Testis (tissue), 3 donors: ENCODE results near the gene IGFBP5. TPM values are rescaled to one million over a fixed set of nuclear protein-coding genes. Genes with fewer than 3 reads are reported as not detected.

Experiments
- DNase-seq: peaks from one replicate; pipeline ENCODE4 v3.0.0-alpha.2; 2019
- H3K27ac ChIP-seq, 2 donors: fragments of 200-600 bp; sonication (generic); one replicate each; pipeline ENCODE4 v1.5.1; 2019
- H3K27me3 ChIP-seq: fragments of 200-600 bp; sonication (generic); one replicate; pipeline ENCODE4 v1.5.1; 2019
- H3K36me3 ChIP-seq: fragments of 200-600 bp; sonication (generic); one replicate; pipeline ENCODE4 v1.5.1; 2017; ENCODE audit warnings: low read depth; ENCODE audit errors: missing control alignments
- H3K4me1 ChIP-seq: fragments of 200-600 bp; sonication (generic); one replicate; pipeline ENCODE4 v1.5.1; 2019
- H3K4me3 ChIP-seq, 2 donors: fragments of 200-600 bp; sonication (generic); one replicate each; pipeline ENCODE4 v1.5.1; 2017 to 2019
- H3K9me3 ChIP-seq: fragments of 200-600 bp; sonication (generic); one replicate; pipeline ENCODE4 v1.5.1; 2017
- POLR2A ChIP-seq: fragments of 450-650 bp; IDR thresholded peaks from one replicate; pipeline ENCODE4 v1.6.1; 2017; ENCODE audit warnings: antibody characterized with exemption, mild to moderate bottlenecking, moderate library complexity
- WGBS, 2 donors: methylation state at CpG; one replicate each; pipeline ENCODE4 v1.1.5; 2018; 5-methylcytosine and 5-hydroxymethylcytosine counted together
- intact Hi-C: fragments of 100-400 bp; cut with DNase I; formaldehyde crosslinking; loops from one replicate; pipeline ENCODE4 v1.15.1; 2023; ENCODE audit warnings: low total_unique reads
- polyA plus RNA-seq: library from polyadenylated mRNA; stranded (reverse); fragments of 350-450 nt; fragmentation: Illumina TruSeq; extraction: RNeasy Lipid Tissue Mini Kit (QIAGEN cat#74804); gene quantifications from one replicate; pipeline ENCODE4 v1.2.3, GENCODE V29; 2014; ENCODE audit warnings: low read depth, low replicate concordance; ENCODE audit not compliant: insufficient read depth
- total RNA-seq, 2 donors: library from RNA; depleted of rRNA; stranded (reverse); fragments of >200 nt; gene quantifications; one replicate each; pipeline ENCODE4 v1.2.3, GENCODE V29; 2016
- TF ChIP-seq, protein P1 (sequence below), 3 experiments: fragments of 450-650 bp in 2 of 3; fragments of 200-600 bp in 1 of 3; sonication (generic) in 1 of 3; IDR thresholded peaks; one replicate each; pipeline ENCODE4 v1.5.1; 2016 to 2019; ENCODE audit warnings: antibody characterized with exemption in 3 of 3, mild to moderate bottlenecking in 2 of 3, moderate library complexity in 1 of 3

The IGFBP5 gene
- total and polyA plus RNA-seq, 3 donors from 2014 or later: 169 to 308 (median 228) TPM

DNA sequence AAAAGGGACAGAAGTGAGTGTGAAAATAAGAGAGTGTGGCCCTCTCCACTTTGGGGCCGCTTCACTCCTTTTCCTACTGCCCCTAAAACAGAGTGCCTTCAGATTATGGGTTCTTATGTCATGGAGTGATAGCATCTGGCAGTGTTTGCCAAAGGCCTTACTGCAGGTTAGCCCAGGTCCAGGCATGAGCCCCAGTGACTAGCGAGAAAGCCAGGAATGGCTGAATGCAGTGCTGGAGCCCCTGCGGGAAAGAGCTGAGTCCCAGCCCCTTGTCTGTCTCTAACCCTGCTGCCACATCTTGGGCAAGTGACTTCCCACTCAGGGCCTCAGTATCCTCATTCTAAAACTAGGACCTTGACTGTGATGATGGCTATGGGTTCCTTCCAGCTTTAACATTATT is 6.0 kb downstream of the IGFBP5 start:
- no peaks in the 10 kb centered on the region for H3K27me3 ChIP-seq
- no peak for DNase-seq
- H3K4me1 ChIP-seq: peaks cover 9% of the 10 kb centered on the region
- intact Hi-C loops: loop anchor here (5.0 kb wide), 1 partner anchor 823 kb away; no protein-coding TSS in a partner anchor
- WGBS, 2 donors: 95 to 100% methylated on average over 3 of the region's 3 CpGs
- no peaks in the 10 kb centered on the region for H3K36me3 ChIP-seq
- no peak overlapping the region for H3K4me3 ChIP-seq
- no peaks in the 10 kb centered on the region for H3K9me3 ChIP-seq
- TF ChIP-seq, protein P1, sequence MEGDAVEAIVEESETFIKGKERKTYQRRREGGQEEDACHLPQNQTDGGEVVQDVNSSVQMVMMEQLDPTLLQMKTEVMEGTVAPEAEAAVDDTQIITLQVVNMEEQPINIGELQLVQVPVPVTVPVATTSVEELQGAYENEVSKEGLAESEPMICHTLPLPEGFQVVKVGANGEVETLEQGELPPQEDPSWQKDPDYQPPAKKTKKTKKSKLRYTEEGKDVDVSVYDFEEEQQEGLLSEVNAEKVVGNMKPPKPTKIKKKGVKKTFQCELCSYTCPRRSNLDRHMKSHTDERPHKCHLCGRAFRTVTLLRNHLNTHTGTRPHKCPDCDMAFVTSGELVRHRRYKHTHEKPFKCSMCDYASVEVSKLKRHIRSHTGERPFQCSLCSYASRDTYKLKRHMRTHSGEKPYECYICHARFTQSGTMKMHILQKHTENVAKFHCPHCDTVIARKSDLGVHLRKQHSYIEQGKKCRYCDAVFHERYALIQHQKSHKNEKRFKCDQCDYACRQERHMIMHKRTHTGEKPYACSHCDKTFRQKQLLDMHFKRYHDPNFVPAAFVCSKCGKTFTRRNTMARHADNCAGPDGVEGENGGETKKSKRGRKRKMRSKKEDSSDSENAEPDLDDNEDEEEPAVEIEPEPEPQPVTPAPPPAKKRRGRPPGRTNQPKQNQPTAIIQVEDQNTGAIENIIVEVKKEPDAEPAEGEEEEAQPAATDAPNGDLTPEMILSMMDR (IDR thresholded peaks at IDR 0.05): no peak
- TF ChIP-seq POLR2A: no peak
- no peak overlapping the region for H3K27ac ChIP-seq

DNA sequence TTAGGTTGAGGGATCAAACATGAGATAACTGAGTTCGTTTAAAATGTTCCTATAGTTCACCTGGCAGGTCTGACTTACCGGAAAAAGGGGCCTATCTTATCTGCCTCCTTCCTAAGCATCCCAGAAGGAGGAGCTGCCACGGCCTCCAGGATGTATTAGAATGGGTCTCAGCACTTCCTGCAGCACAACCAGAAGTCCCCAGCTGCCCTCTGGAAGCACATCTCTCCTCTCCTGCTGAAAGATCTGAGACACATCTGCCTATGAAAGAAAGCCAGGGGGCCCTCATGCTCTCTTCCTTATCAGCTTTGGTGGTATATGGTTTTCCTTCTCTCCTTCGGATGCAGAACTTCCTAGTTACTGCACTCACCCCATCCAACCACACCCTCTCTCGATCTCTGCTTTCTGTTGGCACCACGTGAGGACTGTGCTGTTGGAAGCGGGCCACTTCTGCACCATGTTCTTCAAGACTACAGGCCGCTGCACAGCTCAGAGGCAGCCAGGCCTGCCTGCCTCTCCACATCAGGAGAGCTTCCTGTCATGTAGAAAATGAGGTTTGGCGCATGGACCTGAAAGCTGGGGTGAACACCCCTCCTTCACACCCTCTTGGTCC is 6.5 kb downstream of the IGFBP5 start:
- H3K27me3 ChIP-seq: no peaks in the 10 kb centered on the region
- H3K4me1 ChIP-seq: peaks cover 7% of the 10 kb centered on the region
- no peak overlapping the region for H3K4me3 ChIP-seq
- DNase-seq: no peak
- 83% methylated on average over 9 of the region's 9 CpGs for WGBS, 2 donors
- TF ChIP-seq, protein P1 (IDR thresholded peaks at IDR 0.05): no peak
- TF ChIP-seq POLR2A: no peak
- intact Hi-C loops: loop anchor here (5.0 kb wide), 1 partner anchor 823 kb away; no protein-coding TSS in a partner anchor
- no peaks in the 10 kb centered on the region for H3K9me3 ChIP-seq
- no peak overlapping the region for H3K27ac ChIP-seq
- no peaks in the 10 kb centered on the region for H3K36me3 ChIP-seq

DNA sequence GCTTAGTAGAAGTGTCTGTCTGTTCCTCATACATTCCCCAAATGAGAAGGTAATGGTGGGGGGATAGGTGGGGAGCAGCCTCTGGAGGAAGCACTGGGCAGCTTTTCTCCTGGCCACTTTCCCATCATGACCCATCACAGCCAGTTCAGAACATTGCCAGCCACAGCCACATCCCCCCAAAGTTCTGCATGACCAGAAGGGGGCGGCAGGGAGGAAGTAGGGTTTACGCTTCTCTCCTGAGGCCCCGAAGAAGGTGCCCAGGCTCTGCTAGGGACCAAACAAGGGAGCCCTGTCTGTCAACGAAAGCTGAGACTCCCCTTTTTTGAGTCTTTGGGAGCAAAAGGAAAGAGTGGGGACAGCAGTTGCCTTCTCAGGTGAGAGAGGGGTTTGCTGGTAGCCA is 7.7 kb downstream of the IGFBP5 start:
- Histone ChIP-seq H3K36me3 (no peaks in the 10 kb centered on the region), H3K4me3 (no peak overlapping the region), H3K27me3 (no peaks in the 10 kb centered on the region), H3K9me3 (no peaks in the 10 kb centered on the region), H3K4me1 (peaks cover 3% of the 10 kb centered on the region), H3K27ac (no peak overlapping the region)
- TF ChIP-seq, protein P1 (IDR thresholded peaks at IDR 0.05): peak in 1 of 3 experiments; percentile 18
- no peak for TF ChIP-seq POLR2A
- no peak for DNase-seq
- WGBS, 2 donors: 72 to 83% methylated on average over 4 of the region's 4 CpGs
- intact Hi-C loops: loop anchor here (5.0 kb wide), 1 partner anchor 825 kb away; no protein-coding TSS in a partner anchor

DNA sequence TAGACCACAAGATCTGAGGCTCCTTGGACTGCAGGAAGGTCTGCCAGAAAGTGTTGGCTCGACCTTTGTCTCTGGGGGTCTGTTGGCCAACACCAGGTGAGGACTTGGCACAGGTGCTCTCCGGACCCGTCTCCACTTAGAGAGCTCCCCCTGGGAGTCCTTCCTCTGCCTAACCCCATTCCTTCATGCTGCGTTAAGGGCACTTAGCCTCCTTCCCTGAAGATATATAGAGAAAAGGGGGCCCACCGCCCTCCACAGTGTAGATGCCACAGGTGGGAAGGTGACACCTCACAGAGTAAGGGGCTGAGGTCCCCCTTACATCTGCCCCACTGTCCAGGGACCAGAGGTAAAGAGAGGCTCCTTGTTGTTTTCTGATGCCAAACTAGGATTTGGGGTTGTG is 8.2 kb downstream of the IGFBP5 start:
- no peak for DNase-seq
- Histone ChIP-seq H3K4me3 (no peak overlapping the region), H3K36me3 (no peaks in the 10 kb centered on the region), H3K4me1 (peaks cover 5% of the 10 kb centered on the region), H3K27ac (no peak overlapping the region), H3K9me3 (no peaks in the 10 kb centered on the region), H3K27me3 (no peaks in the 10 kb centered on the region)
- intact Hi-C loops: loop anchor here (5.0 kb wide), 1 partner anchor 825 kb away; no protein-coding TSS in a partner anchor
- TF ChIP-seq, protein P1 (IDR thresholded peaks at IDR 0.05): no peak
- TF ChIP-seq POLR2A: no peak
- WGBS, 2 donors: 86 to 91% methylated on average over 5 of the region's 5 CpGs
